Measurements from ENCODE around the gene ZNF669. TPM values are rescaled to one million over a fixed set of nuclear protein-coding genes. Genes with fewer than 3 reads are reported as not detected.

The ZNF669 gene
- polyA plus RNA-seq, 1 of the 3 experiments (the other 2 are of a cell fraction) = 3.3 TPM

GRCh38 chr1:247088967-247089366, 15.2 kb downstream of the ZNF669 start:
- Histone ChIP-seq H2AFZ (ENCODE audit: low read depth) (no peak overlapping the region), H3K79me2 (ENCODE audit: insufficient read depth) (no peaks in the 10 kb centered on the region), H3K9me2 (no peaks in the 10 kb centered on the region), H3K27ac (ENCODE audit: low read depth in 2 of 2, low read length in 1 of 2) (no peak overlapping the region), H3K36me3 (replicated peaks in 1 of 2; ENCODE audit: control insufficient read depth in 1 of 2, insufficient read depth in 2 of 2, low read length in 1 of 2) (no peaks in the 10 kb centered on the region), H3F3A (replicated peaks; ENCODE audit: insufficient read depth) (no peaks in the 10 kb centered on the region), H3K4me1 (ENCODE audit: control insufficient read depth in 1 of 2, insufficient read depth in 2 of 2, low read depth in 1 of 2, low read length in 1 of 2) (no peaks in the 10 kb centered on the region), H3K27me3 (ENCODE audit: insufficient read depth) (no peaks in the 10 kb centered on the region), H3K4me2 (no peak overlapping the region), H3K9me3 (no peaks in the 10 kb centered on the region), H3K4me3 (ENCODE audit: low read depth in 2 of 2, low read length in 1 of 2) (no peak overlapping the region), H4K20me1 (ENCODE audit: insufficient read depth) (no peaks in the 10 kb centered on the region), H3K9ac (no peak overlapping the region)
- DNase-seq = no peak
- CTCF ChIA-PET = interaction anchor here (1.4 to 1.5 kb wide), 2 partner anchors 10 to 15 kb away, joined by 3 to 6 read pairs; partner anchors contain the start of genes ZNF669 and ZNF670
- POLR2A ChIA-PET = no interaction called here
- TF ChIP-seq ELF1 (IDR thresholded peaks at IDR 0.05) = no peak
- TF ChIP-seq TAF1 (IDR thresholded peaks at IDR 0.05; ENCODE audit: borderline replicate concordance, low read depth, low read length) = no peak
- TF ChIP-seq, protein P1, sequence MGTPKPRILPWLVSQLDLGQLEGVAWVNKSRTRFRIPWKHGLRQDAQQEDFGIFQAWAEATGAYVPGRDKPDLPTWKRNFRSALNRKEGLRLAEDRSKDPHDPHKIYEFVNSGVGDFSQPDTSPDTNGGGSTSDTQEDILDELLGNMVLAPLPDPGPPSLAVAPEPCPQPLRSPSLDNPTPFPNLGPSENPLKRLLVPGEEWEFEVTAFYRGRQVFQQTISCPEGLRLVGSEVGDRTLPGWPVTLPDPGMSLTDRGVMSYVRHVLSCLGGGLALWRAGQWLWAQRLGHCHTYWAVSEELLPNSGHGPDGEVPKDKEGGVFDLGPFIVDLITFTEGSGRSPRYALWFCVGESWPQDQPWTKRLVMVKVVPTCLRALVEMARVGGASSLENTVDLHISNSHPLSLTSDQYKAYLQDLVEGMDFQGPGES (IDR thresholded peaks at IDR 0.05; ENCODE audit: low read depth, low read length) = no peak
- no peak for TF ChIP-seq GATA2 (CRISPR knock-in tag; IDR thresholded peaks at IDR 0.05)
- no peak for TF ChIP-seq CTCF (IDR thresholded peaks at IDR 0.05)
- TF ChIP-seq FOXJ3 (CRISPR knock-in tag; IDR thresholded peaks at IDR 0.05) = no peak
- no peak for TF ChIP-seq RAD21 (IDR thresholded peaks at IDR 0.05; ENCODE audit: low read length)
- TF ChIP-seq FOSL2 (IDR thresholded peaks at IDR 0.05; ENCODE audit: borderline replicate concordance, low read depth) = no peak
- TF ChIP-seq USF2 (IDR thresholded peaks at IDR 0.05; ENCODE audit: borderline replicate concordance, low read depth, low read length) = no peak
- no peak for TF ChIP-seq POLR2AphosphoS5 (IDR thresholded peaks at IDR 0.05; ENCODE audit: low read depth, low read length)
- TF ChIP-seq RXRA (IDR thresholded peaks at IDR 0.05; ENCODE audit: borderline replicate concordance, low read depth) = no peak
- TF ChIP-seq, protein P2, sequence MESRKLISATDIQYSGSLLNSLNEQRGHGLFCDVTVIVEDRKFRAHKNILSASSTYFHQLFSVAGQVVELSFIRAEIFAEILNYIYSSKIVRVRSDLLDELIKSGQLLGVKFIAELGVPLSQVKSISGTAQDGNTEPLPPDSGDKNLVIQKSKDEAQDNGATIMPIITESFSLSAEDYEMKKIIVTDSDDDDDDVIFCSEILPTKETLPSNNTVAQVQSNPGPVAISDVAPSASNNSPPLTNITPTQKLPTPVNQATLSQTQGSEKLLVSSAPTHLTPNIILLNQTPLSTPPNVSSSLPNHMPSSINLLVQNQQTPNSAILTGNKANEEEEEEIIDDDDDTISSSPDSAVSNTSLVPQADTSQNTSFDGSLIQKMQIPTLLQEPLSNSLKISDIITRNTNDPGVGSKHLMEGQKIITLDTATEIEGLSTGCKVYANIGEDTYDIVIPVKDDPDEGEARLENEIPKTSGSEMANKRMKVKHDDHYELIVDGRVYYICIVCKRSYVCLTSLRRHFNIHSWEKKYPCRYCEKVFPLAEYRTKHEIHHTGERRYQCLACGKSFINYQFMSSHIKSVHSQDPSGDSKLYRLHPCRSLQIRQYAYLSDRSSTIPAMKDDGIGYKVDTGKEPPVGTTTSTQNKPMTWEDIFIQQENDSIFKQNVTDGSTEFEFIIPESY (IDR thresholded peaks at IDR 0.05; ENCODE audit: borderline replicate concordance, low read depth) = no peak
- no peak for TF ChIP-seq TCF12 (IDR thresholded peaks at IDR 0.05)
- no peak for TF ChIP-seq EP300 (IDR thresholded peaks at IDR 0.05; ENCODE audit: borderline replicate concordance in 1 of 2, low read depth in 1 of 2, low read length in 1 of 2)
- TF ChIP-seq SIN3A (IDR thresholded peaks at IDR 0.05; ENCODE audit: borderline replicate concordance, low read depth, low read length) = no peak
- WGBS (ENCODE audit: low lambda C conversion rate) = 67% methylated on average over 4 of the region's 4 CpGs

Data from SK-N-SH (cell line).